GM23248 (cell line): Measurements from ENCODE around the gene CD7. TPM values are rescaled to one million over a fixed set of nuclear protein-coding genes. Genes with fewer than 3 reads are reported as not detected.
"Not testable (repeated sequence)": the region's sequence is repeated elsewhere in the genome, so short reads cannot be mapped to it uniquely, and the experiment has no call there.

Source experiments
- DNase-seq: peaks from one replicate; pipeline ENCODE4 v3.0.0-alpha.2; 2015
- H2AFZ ChIP-seq: fragments of 200-600 bp; sonication (generic); 2 replicates; pipeline ENCODE4 v1.6.1; 2016; ENCODE audit warnings: antibody characterized with exemption
- H3F3A ChIP-seq: fragments of 200-600 bp; sonication (generic); 2 replicates; pipeline ENCODE4 v1.6.1; 2016; ENCODE audit warnings: mild to moderate bottlenecking, antibody characterized with exemption, mixed run types; ENCODE audit not compliant: insufficient read depth
- H3K27ac ChIP-seq: fragments of 200-600 bp; sonication (generic); 2 replicates; pipeline ENCODE4 v1.5.1; 2016; ENCODE audit warnings: mild to moderate bottlenecking
- H3K27me3 ChIP-seq: fragments of 200-600 bp; sonication (generic); replicated peaks from 2 replicates; pipeline ENCODE4 v1.6.1; 2016; ENCODE audit warnings: mild to moderate bottlenecking; ENCODE audit not compliant: insufficient read depth
- H3K36me3 ChIP-seq: fragments of 200-600 bp; sonication (generic); 2 replicates; pipeline ENCODE4 v1.6.1; 2016; ENCODE audit warnings: low read depth, mild to moderate bottlenecking
- H3K4me1 ChIP-seq: fragments of 200-600 bp; sonication (generic); 2 replicates; pipeline ENCODE4 v1.6.1; 2016; ENCODE audit warnings: mild to moderate bottlenecking; ENCODE audit not compliant: insufficient read depth
- H3K4me2 ChIP-seq: fragments of 200-600 bp; sonication (generic); one replicate; pipeline ENCODE4 v1.6.1; 2016; ENCODE audit warnings: mild to moderate bottlenecking; ENCODE audit not compliant: unreplicated experiment
- H3K4me3 ChIP-seq: fragments of 200-600 bp; sonication (generic); 2 replicates; pipeline ENCODE4 v1.5.1; 2016; ENCODE audit warnings: mild to moderate bottlenecking
- H3K79me2 ChIP-seq: fragments of 200-600 bp; sonication (generic); 2 replicates; pipeline ENCODE4 v1.6.1; 2016; ENCODE audit warnings: mild to moderate bottlenecking; ENCODE audit not compliant: insufficient read depth
- H3K9ac ChIP-seq: fragments of 200-600 bp; sonication (generic); 2 replicates; pipeline ENCODE4 v1.6.1; 2016; ENCODE audit warnings: mild to moderate bottlenecking
- H3K9me2 ChIP-seq: fragments of 200-600 bp; sonication (generic); 2 replicates; pipeline ENCODE4 v1.6.1; 2016; ENCODE audit warnings: mixed run types, mild to moderate bottlenecking, moderate library complexity; ENCODE audit not compliant: insufficient read depth
- H3K9me3 ChIP-seq: fragments of 200-600 bp; sonication (generic); one replicate; pipeline ENCODE4 v1.6.1; 2017; ENCODE audit warnings: low read depth
- H4K20me1 ChIP-seq: fragments of 200-600 bp; sonication (generic); 2 replicates; pipeline ENCODE4 v1.6.0; 2016; ENCODE audit not compliant: insufficient read depth
- EZH2 ChIP-seq: fragments of 200-600 bp; sonication (generic); IDR thresholded peaks from 2 replicates; pipeline ENCODE4 v1.6.1; 2018; ENCODE audit warnings: antibody characterized with exemption, mild to moderate bottlenecking; ENCODE audit not compliant: insufficient read depth, poor library complexity, severe bottlenecking
- EZH2phosphoT487 ChIP-seq: fragments of 200-600 bp; sonication (generic); IDR thresholded peaks from 2 replicates; pipeline ENCODE4 v1.6.1; 2018; ENCODE audit warnings: antibody characterized with exemption, moderate library complexity, mild to moderate bottlenecking, low read depth; ENCODE audit not compliant: insufficient read depth
- WGBS, 2 experiments: methylation state at CpG; one replicate each; pipeline ENCODE4 v1.1.6; 2015 to 2017; ENCODE audit warnings: low lambda C conversion rate in 2 of 2, low coverage in 1 of 2; ENCODE audit errors: missing lambda C conversion rate in 2 of 2; 5-methylcytosine and 5-hydroxymethylcytosine counted together
- in situ Hi-C: fragments of 300-500 bp; cut with MboI; formaldehyde crosslinking; loops from 2 replicates; pipeline ENCODE4 v1.15.0; 2020
- polyA plus RNA-seq: library from polyadenylated mRNA; unstranded; fragments of >200 nt; fragmentation: Nextera tagmentation; extraction: Ambion mirVana; gene quantifications from 2 replicates; pipeline ENCODE4 v1.2.1, GENCODE V29; 2016
- total RNA-seq: library from RNA; depleted of rRNA; stranded (reverse); fragments of >200 nt; shearing (Covaris generic); gene quantifications from 2 replicates; pipeline ENCODE4 v1.2.3, GENCODE V29; 2014

Gene CD7
- total and polyA plus RNA-seq, 2 experiments from 2014 or later: 0.22 to 0.23 TPM

GRCh38 chr17:82350182-82351030, 33.0 kb upstream of the CD7 start:
- no peaks in the 10 kb centered on the region for H3K79me2 ChIP-seq
- no peaks in the 10 kb centered on the region for H4K20me1 ChIP-seq
- H3K4me3 ChIP-seq: no peak overlapping the region
- H3K9me3 ChIP-seq: no peaks in the 10 kb centered on the region
- H3K27me3 ChIP-seq: no peaks in the 10 kb centered on the region; the same call in 1 of the 2 replicates
- H3K9me2 ChIP-seq: no peaks in the 10 kb centered on the region
- H3K36me3 ChIP-seq: no peaks in the 10 kb centered on the region
- WGBS, 2 experiments: 75 to 80% methylated on average over 25 to 28 of the region's 28 CpGs
- peaks cover 10% of the 10 kb centered on the region for H3K4me1 ChIP-seq
- H3K27ac ChIP-seq: no peak overlapping the region
- no peak overlapping the region for H3K4me2 ChIP-seq
- in situ Hi-C loops: loop anchor here (10.0 kb wide), 1 partner anchor 64 kb away; the partner anchor contains the start of genes HEXD and OGFOD3
- TF ChIP-seq EZH2: no peak
- TF ChIP-seq EZH2phosphoT487: no peak
- no peak overlapping the region for H2AFZ ChIP-seq
- peaks cover 7% of the 10 kb centered on the region for H3F3A ChIP-seq
- no peak for DNase-seq
- H3K9ac ChIP-seq: no peak overlapping the region

- WGBS, 2 experiments: 9 to 10% methylated on average over 11 of the region's 11 CpGs
- peak overlapping the region; percentile 39 for H3K4me3 ChIP-seq
- H3K9me2 ChIP-seq: no peaks in the 10 kb centered on the region
- H3K27me3 ChIP-seq: no peaks in the 10 kb centered on the region
- TF ChIP-seq EZH2: no peak
- TF ChIP-seq EZH2phosphoT487: no peak
- H3K27ac ChIP-seq: no peak overlapping the region
- peak overlapping the region; percentile 28 for H2AFZ ChIP-seq
- H3K4me2 ChIP-seq: peak overlapping the region; percentile 57
- H3K36me3 ChIP-seq: no peaks in the 10 kb centered on the region
- in situ Hi-C loops: no loop called here
- no peaks in the 10 kb centered on the region for H3K9me3 ChIP-seq
- no peaks in the 10 kb centered on the region for H3K79me2 ChIP-seq
- peak overlapping the region; percentile 4; the same call in 1 of the 2 replicates for H3K9ac ChIP-seq
- peaks cover 10% of the 10 kb centered on the region for H3K4me1 ChIP-seq
- H3F3A ChIP-seq: peaks cover 7% of the 10 kb centered on the region
- H4K20me1 ChIP-seq: no peaks in the 10 kb centered on the region
- peak; percentile 58 for DNase-seq
These were observed 31.9 kb upstream of the CD7 start for GRCh38 chr17:82349287-82349701.

GRCh38 chr17:82348866-82349265, 31.5 kb upstream of the CD7 start:
- no peaks in the 10 kb centered on the region for H3K9me2 ChIP-seq
- WGBS, 2 experiments: 9 to 10% methylated on average over 11 of the region's 11 CpGs
- no peak overlapping the region for H2AFZ ChIP-seq
- peak overlapping the region; percentile 39; the same call in 1 of the 2 replicates for H3K4me3 ChIP-seq
- peaks cover 7% of the 10 kb centered on the region for H3F3A ChIP-seq
- no peaks in the 10 kb centered on the region for H3K36me3 ChIP-seq
- H3K9ac ChIP-seq: no peak overlapping the region
- no peaks in the 10 kb centered on the region for H3K27me3 ChIP-seq
- no peak overlapping the region for H3K27ac ChIP-seq
- H3K9me3 ChIP-seq: no peaks in the 10 kb centered on the region
- TF ChIP-seq EZH2phosphoT487 (no peak), EZH2 (no peak)
- H3K79me2 ChIP-seq: no peaks in the 10 kb centered on the region
- peaks cover 10% of the 10 kb centered on the region for H3K4me1 ChIP-seq
- H3K4me2 ChIP-seq: peak overlapping the region; percentile 57
- H4K20me1 ChIP-seq: no peaks in the 10 kb centered on the region
- DNase-seq: no peak
- in situ Hi-C loops: no loop called here

GRCh38 chr17:82348434-82348833, 31.0 kb upstream of the CD7 start:
- H3K36me3 ChIP-seq: no peaks in the 10 kb centered on the region
- H2AFZ ChIP-seq: no peak overlapping the region
- H3K4me1 ChIP-seq: peaks cover 10% of the 10 kb centered on the region
- peaks cover 7% of the 10 kb centered on the region for H3F3A ChIP-seq
- in situ Hi-C loops: no loop called here
- no peaks in the 10 kb centered on the region for H4K20me1 ChIP-seq
- no peak overlapping the region for H3K4me3 ChIP-seq
- H3K27ac ChIP-seq: no peak overlapping the region
- no peak overlapping the region for H3K9ac ChIP-seq
- TF ChIP-seq EZH2phosphoT487: no peak
- TF ChIP-seq EZH2: no peak
- H3K27me3 ChIP-seq: no peaks in the 10 kb centered on the region
- no peak overlapping the region for H3K4me2 ChIP-seq
- DNase-seq: no peak
- WGBS, 2 experiments: 63 to 66% methylated on average over 9 of the region's 9 CpGs
- no peaks in the 10 kb centered on the region for H3K9me3 ChIP-seq
- H3K9me2 ChIP-seq: no peaks in the 10 kb centered on the region
- no peaks in the 10 kb centered on the region for H3K79me2 ChIP-seq

GRCh38 chr17:82347994-82348393, 30.6 kb upstream of the CD7 start:
- H3K9me3 ChIP-seq, in situ Hi-C loops: not testable (repeated sequence)

More at GRCh38 chr17:82347994-82348393, 30.6 kb upstream of the CD7 start:
- H3K4me2 ChIP-seq, H3K9me2 ChIP-seq, H3K4me3 ChIP-seq, H3K4me1 ChIP-seq, H3F3A ChIP-seq, H3K36me3 ChIP-seq, H2AFZ ChIP-seq, H4K20me1 ChIP-seq, DNase-seq, H3K79me2 ChIP-seq, H3K27me3 ChIP-seq, H3K27ac ChIP-seq, H3K9ac ChIP-seq: not testable (repeated sequence)
- WGBS, 2 experiments: 82 to 83% methylated on average over 10 to 11 of the region's 11 CpGs
